Measurements from ENCODE around the gene SUOX. TPM values are rescaled to one million over a fixed set of nuclear protein-coding genes. Genes with fewer than 3 reads are reported as not detected.

The SUOX gene
- total and polyA plus RNA-seq, 3 donors from 2014 or later: 9.5 to 14.3 (median 14.1) TPM

- intact Hi-C loops (cut with DNase I; ENCODE audit: low total_unique reads): no loop called here
- H3K4me1 ChIP-seq: peaks cover 3% of the 10 kb centered on the region
- 77 to 93% methylated on average over 2 of the region's 2 CpGs for WGBS, 2 donors
- DNase-seq: no peak
- H3K36me3 ChIP-seq (ENCODE audit: low read depth, missing control alignments): no peaks in the 10 kb centered on the region
- no peaks in the 10 kb centered on the region for H3K9me3 ChIP-seq
- H3K4me3 ChIP-seq: no peak overlapping the region
- TF ChIP-seq CTCF (IDR thresholded peaks at IDR 0.05) (no peak), POLR2A (IDR thresholded peaks at IDR 0.05) (no peak)
- H3K27me3 ChIP-seq: no peaks in the 10 kb centered on the region
- H3K27ac ChIP-seq: no peak overlapping the region
Observed at GRCh38 chr12:56011509-56012090, 14.5 kb downstream of the SUOX start.

GRCh38 chr12:56013482-56013881 is 16.4 kb downstream of the SUOX start:
- H3K27ac ChIP-seq: no peak overlapping the region
- intact Hi-C loops (cut with DNase I; ENCODE audit: low total_unique reads): no loop called here
- no peaks in the 10 kb centered on the region for H3K4me1 ChIP-seq
- no peak for DNase-seq
- H3K9me3 ChIP-seq: no peaks in the 10 kb centered on the region
- TF ChIP-seq CTCF (IDR thresholded peaks at IDR 0.05) (no peak), POLR2A (IDR thresholded peaks at IDR 0.05) (no peak)
- H3K36me3 ChIP-seq (ENCODE audit: low read depth, missing control alignments): no peaks in the 10 kb centered on the region
- 84 to 87% methylated on average over 5 of the region's 5 CpGs for WGBS, 2 donors
- H3K27me3 ChIP-seq: no peaks in the 10 kb centered on the region
- no peak overlapping the region for H3K4me3 ChIP-seq

- no peak for TF ChIP-seq POLR2A (IDR thresholded peaks at IDR 0.05)
- TF ChIP-seq CTCF (IDR thresholded peaks at IDR 0.05): no peak
- H3K4me1 ChIP-seq: no peaks in the 10 kb centered on the region
- 63% methylated on average over 2 of the region's 2 CpGs for WGBS, 2 donors
- no peak overlapping the region for H3K27ac ChIP-seq
- H3K4me3 ChIP-seq: no peak overlapping the region
- DNase-seq: no peak
- no peaks in the 10 kb centered on the region for H3K27me3 ChIP-seq
- H3K9me3 ChIP-seq: no peaks in the 10 kb centered on the region
- H3K36me3 ChIP-seq (ENCODE audit: low read depth, missing control alignments): no peaks in the 10 kb centered on the region
- intact Hi-C loops (cut with DNase I; ENCODE audit: low total_unique reads): no loop called here
Observed at GRCh38 chr12:56014205-56014604, 17.1 kb downstream of the SUOX start.

- intact Hi-C loops (cut with DNase I; ENCODE audit: low total_unique reads): no loop called here
- DNase-seq: no peak
- Histone ChIP-seq H3K9me3 (no peaks in the 10 kb centered on the region), H3K4me3 (no peak overlapping the region), H3K36me3 (ENCODE audit: low read depth, missing control alignments) (no peaks in the 10 kb centered on the region), H3K27me3 (no peaks in the 10 kb centered on the region), H3K4me1 (peaks cover 23% of the 10 kb centered on the region), H3K27ac (no peak overlapping the region)
- 74 to 90% methylated on average over 4 of the region's 4 CpGs for WGBS, 2 donors
- TF ChIP-seq CTCF (IDR thresholded peaks at IDR 0.05) (no peak), POLR2A (IDR thresholded peaks at IDR 0.05) (no peak)
Observed at GRCh38 chr12:56017181-56017580, 20.1 kb downstream of the SUOX start.

- Histone ChIP-seq H3K27me3 (no peaks in the 10 kb centered on the region), H3K9me3 (no peaks in the 10 kb centered on the region), H3K27ac (no peak overlapping the region), H3K36me3 (ENCODE audit: low read depth, missing control alignments) (no peaks in the 10 kb centered on the region), H3K4me1 (peaks cover 24% of the 10 kb centered on the region), H3K4me3 (no peak overlapping the region)
- 100% methylated on average over 1 of the region's 1 CpG for WGBS, 2 donors
- intact Hi-C loops (cut with DNase I; ENCODE audit: low total_unique reads): no loop called here
- TF ChIP-seq CTCF (IDR thresholded peaks at IDR 0.05) (no peak), POLR2A (IDR thresholded peaks at IDR 0.05) (no peak)
- no peak for DNase-seq
Observed at GRCh38 chr12:56018356-56018755, 21.3 kb downstream of the SUOX start.
